DMS153 treated with DMSO at 0.1 percent for 48 hours (cell line): ENCODE measurements around the gene FAM221A.
"Not testable (repeated sequence)": the region's sequence is repeated elsewhere in the genome, so short reads cannot be mapped to it uniquely, and the experiment has no call there.

ENCODE experiments used
- DNase-seq: peaks from one replicate; lab custom pipeline; 2025; ENCODE audit not compliant: unreplicated experiment; lab: John Stamatoyannopoulos, UW

Gene FAM221A, protein sequence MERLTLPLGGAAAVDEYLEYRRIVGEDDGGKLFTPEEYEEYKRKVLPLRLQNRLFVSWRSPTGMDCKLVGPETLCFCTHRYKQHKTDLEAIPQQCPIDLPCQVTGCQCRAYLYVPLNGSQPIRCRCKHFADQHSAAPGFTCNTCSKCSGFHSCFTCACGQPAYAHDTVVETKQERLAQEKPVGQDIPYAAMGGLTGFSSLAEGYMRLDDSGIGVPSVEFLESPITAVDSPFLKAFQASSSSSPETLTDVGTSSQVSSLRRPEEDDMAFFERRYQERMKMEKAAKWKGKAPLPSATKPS

DNA sequence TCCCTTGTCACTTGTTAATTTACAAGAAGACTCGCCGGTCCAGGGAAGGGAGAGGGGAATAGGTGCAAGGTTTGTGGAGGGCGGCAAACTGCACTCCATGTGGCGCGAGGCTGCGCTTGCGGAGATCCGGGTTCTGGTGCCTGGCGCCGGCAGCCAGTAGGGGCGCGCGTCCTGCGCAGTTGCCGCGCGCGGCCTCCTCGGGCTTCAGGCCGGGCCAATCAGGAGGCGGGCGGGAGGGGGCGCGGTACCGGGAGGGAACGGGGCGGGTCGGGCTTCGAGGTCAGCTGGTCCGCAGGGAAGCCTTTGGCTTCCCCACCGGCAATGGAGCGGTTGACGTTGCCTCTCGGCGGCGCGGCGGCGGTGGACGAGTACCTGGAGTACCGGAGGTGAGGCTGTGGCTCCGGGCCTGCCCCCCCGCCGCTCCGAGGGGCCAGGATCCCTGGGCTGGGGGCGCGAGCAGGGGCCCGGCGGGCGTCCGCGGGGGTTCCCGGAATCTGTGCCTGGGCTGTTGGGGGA lies at the start of gene FAM221A:
Gene FAM221A (plus strand): TSS at position 302 of the 516 bp plus-strand sequence. CDS start 20 bp downstream, at position 322.
- peak; percentile 91 for DNase-seq

DNA sequence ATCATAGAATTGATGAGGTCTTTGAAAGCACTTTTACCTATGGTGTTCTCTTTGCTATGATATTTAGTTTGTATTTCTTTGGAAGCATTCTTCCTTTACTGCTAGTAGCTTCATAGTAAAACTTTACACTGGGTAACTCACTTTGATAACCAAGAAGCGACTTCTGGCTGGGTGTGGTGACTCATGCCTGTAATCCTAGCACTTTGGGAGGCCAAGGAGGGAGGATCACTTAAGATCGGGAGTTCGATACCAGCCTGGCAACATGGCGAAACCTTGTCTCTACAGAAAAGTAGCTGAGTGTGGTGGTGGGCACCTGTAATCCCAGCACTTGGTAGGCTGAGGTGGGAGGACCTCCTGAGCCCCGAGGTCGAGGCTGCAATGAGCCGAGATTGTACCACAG lies 46.6 kb upstream of the FAM221A start:
- no peak for DNase-seq

DNA sequence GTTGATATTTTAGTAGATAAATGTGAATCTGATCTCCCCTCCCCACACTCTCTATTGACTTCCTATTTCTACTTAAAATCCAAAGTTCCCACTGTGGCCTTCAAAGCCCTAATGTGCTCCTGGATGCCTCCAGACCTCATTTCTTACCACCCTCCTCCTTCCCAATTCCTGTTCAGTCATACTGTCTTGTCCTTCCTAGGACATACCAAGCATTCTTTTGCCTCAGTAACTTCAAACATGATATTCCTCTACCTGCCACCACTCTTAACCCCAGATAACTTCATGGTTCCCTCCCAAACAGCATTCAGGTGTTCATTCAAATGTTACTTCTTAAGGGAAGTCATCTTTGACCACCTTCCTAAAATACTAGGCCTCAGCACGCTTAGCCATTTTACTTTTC lies 34.2 kb upstream of the FAM221A start:
- DNase-seq: no peak

DNA sequence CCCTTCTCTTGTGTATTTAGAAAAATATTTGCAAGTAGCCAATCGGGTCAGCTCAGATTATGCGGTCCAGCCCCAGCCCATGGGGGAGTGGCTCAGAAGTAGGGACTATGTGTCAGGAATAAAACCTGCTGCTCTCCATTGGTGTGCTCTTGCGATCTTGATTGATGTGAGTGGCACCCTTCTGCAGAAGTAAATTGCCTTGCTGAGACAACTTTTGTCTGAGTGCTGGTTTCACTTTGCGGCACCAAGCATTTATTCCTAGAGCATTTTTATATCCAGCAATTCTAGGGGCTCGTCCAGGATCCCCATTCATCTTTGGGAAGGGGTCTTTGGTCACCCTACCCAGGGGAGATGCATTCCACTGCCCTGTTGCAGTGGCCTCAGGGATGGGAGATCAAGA lies 26.1 kb upstream of the FAM221A start:
- no peak for DNase-seq

DNA sequence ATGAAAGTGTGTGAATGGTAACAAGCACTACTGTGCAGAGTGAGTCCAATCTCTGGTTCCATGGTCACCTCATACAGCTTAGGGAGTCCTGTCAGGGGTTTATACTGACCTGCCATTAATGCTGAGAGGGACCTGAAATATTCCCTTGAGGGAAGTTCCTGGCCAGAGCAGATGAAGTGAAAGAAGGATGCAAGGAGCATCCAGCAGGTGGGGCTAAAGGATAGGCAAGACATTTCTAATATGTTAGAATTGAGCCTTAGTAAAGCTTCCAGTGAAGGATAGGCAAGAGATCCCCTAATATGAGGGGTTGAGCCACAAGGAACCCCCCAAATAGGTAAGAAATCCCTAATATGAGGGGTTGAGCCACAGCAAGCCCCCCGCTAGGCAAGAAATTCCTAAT lies 25.5 kb upstream of the FAM221A start:
- peak; percentile 3 for DNase-seq

- no peak for DNase-seq
Measured at GRCh38 chr7:23655433-23655832, 24.6 kb upstream of the FAM221A start.

DNA sequence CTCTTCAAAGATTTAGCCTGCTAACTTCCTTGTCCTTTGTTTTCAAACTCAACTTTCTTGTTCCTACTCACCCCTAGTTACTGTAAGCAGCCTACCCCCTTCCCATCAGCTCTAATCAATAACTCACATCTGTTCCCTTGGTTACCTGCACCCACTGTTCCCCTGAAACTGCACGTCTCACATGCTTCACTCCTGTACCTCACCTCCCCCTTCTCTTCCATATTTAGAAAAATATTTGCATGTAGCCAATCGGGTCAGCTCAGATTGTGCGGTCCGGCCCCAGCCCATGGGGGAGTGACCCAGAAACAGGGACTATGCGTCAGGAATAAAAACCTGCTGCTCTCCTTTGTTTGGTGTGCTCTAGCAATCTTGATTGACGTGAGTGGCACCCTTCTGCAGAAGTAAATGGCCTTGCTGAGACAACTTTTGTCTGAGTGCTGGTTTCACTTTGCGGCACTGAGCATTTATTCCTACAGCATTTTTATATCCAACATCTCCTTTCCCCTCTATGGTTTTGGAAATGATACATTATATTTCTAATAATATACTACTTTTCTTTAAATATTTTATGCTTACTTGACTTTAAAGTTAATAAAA lies 21.1 kb upstream of the FAM221A start:
- DNase-seq: no peak

- no peak for DNase-seq
Measured at GRCh38 chr7:23661385-23661784, 18.6 kb upstream of the FAM221A start.

- DNase-seq: no peak
Measured at GRCh38 chr7:23662124-23662983, 17.6 kb upstream of the FAM221A start.

GRCh38 chr7:23662984-23663313 lies 17.1 kb upstream of the FAM221A start:
- DNase-seq: no peak

- DNase-seq: no peak
Measured at GRCh38 chr7:23664122-23664521, 15.9 kb upstream of the FAM221A start.

DNA sequence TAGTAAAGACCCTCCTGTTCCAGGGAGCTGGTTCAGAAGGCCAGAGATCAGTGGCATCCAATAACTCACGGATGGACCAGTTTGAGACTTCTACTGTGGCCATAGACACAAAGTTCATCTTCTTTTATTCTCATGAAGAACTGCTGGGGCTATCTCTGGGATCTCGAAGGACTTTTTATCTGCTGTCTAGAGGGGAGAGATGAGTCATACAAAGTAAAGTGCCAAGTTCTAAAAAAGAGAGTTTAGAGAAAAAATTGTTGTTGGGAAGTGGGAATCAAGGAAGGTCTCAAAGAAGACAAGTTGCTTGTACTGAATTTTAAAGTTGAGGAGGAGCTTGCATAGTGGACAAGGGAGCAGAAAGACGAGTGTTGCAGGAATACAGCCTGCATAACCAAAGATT lies 8.0 kb upstream of the FAM221A start:
- DNase-seq: no peak

- DNase-seq: peak; percentile 57
Measured at GRCh38 chr7:23680414-23681405, 711 bp downstream of the FAM221A start.

- not testable (repeated sequence) for DNase-seq
Measured at GRCh38 chr7:23684041-23684440, 4.0 kb downstream of the FAM221A start.

DNA sequence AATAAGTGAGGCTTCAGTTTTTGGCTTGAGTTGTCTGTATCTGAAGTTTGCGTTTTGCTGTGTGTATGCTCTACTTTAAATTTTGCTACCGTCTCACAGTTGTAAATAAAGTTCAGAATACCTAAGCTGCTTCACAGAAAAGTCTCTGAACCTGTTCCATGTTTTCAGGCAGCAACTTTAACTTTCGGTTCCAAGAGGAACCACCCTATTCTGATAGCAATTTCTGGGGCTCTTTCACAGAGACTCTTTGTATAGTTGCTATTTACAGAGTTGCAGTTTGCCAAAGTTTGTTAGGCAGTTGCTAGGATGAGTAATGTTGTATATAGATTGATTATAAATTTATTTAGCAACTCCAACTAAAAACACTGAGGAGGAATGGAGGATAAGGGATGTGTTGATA lies 5.7 kb downstream of the FAM221A start:
- no peak for DNase-seq

DNA sequence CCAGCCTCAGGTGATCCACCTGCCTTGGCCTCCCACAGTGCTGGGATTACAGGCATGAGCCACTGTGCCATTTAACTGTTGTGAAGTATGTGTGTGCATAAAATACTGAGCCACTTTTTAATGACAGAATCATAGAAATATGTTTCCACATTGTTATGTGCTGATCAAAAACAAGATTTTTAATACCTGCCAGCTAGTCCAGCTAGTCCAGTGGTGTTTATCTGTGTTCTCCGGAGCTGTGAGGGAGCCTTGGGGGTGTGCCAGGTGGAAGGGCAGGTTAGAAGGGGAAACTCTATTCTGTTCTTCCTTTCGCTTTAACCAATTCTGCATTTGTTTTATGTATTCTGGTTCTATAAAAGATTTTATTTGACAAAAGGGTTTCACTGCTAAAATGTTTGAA lies 7.0 kb downstream of the FAM221A start:
- DNase-seq: no peak

- DNase-seq: no peak
Measured at GRCh38 chr7:23689165-23689564, 9.2 kb downstream of the FAM221A start.

GRCh38 chr7:23691320-23691719 lies 11.3 kb downstream of the FAM221A start:
- no peak for DNase-seq

DNA sequence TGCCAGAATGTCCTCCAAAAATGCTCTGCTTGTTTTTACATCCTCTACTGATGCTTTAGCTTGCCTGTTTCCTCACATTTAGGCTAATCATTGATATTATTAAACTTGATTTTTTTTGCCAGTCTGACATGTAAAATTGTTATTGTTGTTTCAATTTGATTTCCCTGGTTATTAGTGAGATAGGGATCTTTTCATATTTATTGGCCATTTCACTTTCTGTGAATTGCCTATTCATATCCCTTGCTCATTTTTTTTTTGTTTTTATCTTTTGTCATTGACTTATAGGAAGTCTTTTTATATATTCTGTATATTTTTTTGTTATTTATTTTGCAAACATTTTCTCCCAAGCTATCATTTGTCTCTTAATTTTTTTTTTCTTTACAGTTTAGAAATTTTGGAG lies 13.2 kb downstream of the FAM221A start:
- DNase-seq: no peak

DNA sequence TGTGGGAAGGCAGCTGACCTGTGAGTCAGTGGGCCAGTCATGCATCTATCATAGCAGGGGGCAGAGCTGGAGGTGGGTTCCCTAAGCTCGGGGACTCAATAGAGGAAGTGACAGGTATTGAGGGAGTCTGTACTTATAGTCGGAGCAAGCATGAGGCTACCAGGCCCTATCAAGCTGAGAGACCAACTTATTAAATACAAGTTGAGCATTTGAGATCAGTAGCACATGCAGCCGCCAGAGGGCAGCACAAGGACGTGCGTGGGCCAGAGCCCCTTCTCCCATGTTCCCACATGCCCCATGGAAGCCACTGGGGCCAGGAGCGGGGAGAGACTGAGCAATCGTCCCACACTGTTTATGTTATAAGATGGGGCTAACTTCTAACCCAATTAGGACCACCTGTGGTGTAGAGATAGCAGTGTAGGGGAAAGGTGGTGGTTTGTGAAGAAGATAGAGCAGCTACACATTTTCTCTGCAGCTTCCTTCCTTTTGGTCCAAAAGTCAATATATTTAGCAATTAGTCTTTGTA lies 17.0 kb downstream of the FAM221A start:
- no peak for DNase-seq
